NCI-H345 treated with DMSO at 0.1 percent for 48 hours (cell line): ENCODE data around the gene PCBD1.
A peak's percentile ranks its signal among the peaks of the same experiment; 100 is the strongest.
"Not testable (repeated sequence)": the region's sequence is repeated elsewhere in the genome, so short reads cannot be mapped to it uniquely, and the experiment has no call there.

Experiments
- DNase-seq: peaks from one replicate; lab custom pipeline; 2025; ENCODE audit not compliant: unreplicated experiment; lab: John Stamatoyannopoulos, UW

The PCBD1 gene

DNA sequence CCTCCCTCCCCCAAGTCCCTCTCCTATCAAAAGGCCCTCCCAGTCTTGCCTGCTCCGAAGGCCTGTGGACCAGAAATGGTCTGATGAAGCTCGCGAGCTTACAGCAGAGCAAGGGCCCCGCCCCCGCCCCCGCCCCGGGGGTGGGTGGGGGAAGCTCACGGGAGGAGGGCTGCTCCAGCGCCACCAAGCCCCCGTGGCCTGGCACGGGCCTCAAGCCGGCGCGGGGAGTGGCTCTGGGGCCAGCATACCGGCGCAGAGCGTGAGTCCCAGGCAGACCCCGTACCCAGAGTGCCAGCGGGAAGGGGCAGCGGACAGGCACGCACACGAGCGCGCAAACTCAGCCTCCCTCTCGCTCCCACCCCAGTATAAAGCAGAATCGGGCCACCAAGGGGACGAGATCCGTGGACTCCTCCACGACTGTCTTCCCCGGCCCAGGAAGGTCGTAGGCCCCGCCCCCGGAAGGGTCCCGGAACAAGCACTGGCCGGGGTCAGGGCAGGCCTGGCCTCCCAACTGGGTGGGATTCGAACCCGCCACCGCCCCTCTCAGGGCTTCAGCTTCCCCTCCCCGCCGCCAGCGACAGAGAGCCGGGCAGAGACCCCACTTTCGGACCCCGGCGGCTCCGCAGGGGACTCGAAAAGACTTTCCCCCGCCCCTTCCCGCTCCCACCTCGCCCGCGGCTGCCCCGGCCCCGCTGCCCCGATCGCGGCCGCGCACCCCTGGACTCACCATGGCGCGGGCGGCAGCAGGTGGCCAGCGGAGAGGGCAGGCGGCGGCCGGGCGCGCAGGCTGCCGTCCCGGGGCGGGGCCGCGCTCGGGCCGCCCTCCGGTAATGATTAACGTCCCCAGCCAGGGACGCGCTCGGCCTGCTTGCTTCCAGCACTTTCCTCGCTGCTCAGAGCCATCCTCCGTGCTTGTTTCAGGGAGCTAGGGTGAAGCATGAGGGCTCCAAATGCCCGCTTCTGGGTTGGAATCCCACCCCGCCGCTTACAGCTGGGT, at the start of gene PCBD1:
TSS of gene PCBD1 (minus strand) at position 762 of the 997 bp plus-strand sequence. CDS start at position 730, 32 bp downstream.
- DNase-seq = no peak

GRCh38 chr10:70937661-70938060, 49.3 kb upstream of the PCBD1 start:
- DNase-seq = no peak

- DNase-seq = no peak
These were observed 47.7 kb upstream of the PCBD1 start for GRCh38 chr10:70936111-70936510.

GRCh38 chr10:70935631-70936030, 47.3 kb upstream of the PCBD1 start:
- no peak for DNase-seq

DNA sequence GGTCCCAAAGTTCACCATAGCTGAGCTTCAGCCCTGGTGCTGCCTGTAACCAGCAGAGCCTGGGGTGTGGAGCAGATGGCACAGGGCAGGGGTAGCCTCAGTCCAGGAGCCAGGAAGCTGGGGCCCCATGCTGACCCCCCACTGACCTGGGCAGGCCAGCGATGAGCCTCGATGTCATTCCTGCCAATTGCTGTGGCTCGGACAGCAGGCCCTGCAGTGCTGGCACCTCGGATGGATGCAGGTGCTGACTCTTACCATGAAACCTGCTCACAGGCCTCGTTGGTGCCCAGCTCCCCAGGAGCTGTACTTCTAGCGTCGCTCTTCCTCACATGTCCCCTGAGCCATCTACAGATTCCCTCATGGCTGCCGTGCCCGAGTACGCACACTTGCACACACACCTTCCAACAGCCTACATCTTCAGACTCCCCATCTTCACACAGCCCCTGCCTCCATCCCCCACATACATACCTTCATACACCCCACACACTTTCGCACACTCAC, 46.8 kb upstream of the PCBD1 start:
- no peak for DNase-seq

- no peak for DNase-seq
These were observed 46.3 kb upstream of the PCBD1 start for GRCh38 chr10:70934701-70935100.

GRCh38 chr10:70932392-70933196, 44.2 kb upstream of the PCBD1 start:
- no peak for DNase-seq

DNA sequence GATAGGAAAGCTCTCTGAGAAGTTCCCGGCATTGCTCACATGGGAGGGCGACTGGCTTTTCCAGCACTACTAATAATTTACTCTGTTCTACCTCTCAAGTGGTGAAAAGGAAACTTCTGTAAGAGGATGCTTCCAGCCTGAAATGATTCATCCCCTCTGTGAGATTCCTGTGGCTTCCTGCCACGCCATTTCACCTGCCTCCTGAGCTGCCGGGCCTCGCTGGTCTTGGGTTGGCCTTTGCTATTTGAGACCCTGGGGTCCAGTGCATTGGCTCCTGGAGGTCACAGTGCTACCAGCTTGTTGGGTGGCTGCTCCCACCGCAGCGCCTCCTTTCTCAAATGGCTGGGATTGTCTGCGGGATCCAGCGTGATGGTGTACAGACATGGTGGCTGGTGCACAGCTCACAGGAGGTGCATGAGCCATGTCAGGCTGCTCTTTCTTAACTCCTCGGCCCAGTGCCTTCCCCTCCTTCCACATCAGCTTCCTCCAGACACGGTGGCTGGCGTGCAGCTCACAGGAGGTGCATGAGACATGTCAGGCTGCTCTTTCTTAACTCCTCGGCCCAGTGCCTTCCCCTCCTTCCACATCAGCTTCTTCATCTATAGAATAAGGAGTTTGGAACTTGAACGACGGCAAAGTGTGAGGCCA, 42.9 kb upstream of the PCBD1 start:
- no peak for DNase-seq

GRCh38 chr10:70930263-70931000, 42.1 kb upstream of the PCBD1 start:
- DNase-seq = no peak

- DNase-seq = no peak
These were observed 39.8 kb upstream of the PCBD1 start for GRCh38 chr10:70928140-70928539.

- no peak for DNase-seq
These were observed 39.0 kb upstream of the PCBD1 start for GRCh38 chr10:70927189-70927943.

- DNase-seq = no peak
These were observed 38.0 kb upstream of the PCBD1 start for GRCh38 chr10:70926226-70927000.

DNA sequence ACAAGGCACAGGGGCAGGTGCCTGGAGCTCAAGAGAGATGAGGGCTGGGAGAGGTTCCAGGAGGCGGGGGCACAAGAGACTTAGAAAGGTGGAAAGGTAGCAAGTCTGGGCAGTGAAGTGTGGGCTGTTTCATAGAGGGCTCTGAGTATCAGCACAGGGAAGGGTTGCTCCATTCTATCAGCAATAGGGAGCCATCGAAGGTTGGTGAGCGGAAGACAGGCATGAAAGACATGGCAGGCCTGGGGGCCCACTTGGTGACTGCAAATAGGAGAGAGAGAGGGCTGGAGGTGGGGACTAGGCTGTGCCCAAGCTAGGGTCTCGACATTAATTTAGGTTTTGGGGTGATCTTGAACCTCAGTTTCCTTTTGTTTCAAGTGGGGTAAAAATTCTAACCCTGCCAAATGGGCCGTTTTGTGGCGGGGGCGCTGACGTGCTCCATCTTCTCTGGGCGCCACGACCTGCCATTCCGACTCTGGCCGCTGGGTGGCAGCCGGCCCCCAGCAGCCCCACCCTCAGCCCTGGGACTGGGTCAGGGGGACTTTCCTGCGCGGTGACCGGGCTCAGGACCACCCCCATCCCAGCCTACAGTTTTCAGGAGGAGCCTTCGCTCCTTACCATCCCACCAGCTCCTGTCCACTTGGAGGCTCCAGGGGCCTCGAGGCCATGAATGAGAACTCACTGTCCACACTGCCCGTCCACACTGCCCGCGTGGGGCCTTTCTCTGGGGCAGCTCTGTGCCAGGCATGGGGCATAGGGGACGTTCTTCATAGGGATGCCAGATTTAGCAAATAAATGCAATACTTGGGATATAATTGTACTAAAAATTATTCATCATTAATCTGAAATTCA, 37.2 kb upstream of the PCBD1 start:
- no peak for DNase-seq

- no peak for DNase-seq
These were observed 35.3 kb upstream of the PCBD1 start for GRCh38 chr10:70923696-70924095.

DNA sequence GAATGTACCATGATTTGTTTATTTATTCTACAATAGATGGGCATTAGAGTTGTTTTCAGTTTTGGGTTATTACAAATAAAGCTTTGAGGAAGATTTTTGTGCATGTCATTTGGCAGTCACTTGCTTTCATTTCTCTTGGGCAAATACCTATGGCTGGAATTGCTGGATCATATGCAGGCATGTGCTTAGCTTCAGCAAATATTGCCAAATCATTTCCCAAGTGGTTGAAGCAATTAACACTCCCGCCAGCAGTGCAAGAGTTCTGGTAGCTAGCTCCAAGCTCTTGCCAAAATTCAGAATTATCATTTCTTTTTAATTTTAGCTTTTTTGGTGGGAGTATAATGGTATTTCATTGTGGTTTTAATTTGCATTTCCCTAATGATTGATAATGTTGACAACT, 32.9 kb upstream of the PCBD1 start:
- no peak for DNase-seq

DNA sequence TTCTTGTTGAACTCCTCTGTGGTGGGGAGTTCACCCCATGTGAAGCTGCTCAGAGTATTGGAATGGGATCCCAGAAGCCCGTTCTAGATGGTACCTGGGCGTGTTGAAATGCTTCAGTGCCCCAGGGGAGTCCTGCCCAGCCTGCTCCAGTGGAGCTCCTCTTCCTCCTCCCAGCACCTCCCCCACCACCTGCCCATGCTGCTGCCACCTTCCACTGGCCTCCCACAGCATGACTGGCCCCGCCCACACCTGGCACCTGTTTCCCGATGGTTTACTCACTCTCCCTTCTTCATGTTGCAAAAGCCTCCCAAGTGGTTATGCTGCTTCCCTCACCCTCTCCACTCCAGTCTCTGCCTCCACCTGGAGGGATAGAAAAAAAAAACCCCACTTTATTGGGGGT, 32.2 kb upstream of the PCBD1 start:
- DNase-seq = peak; percentile 7

DNA sequence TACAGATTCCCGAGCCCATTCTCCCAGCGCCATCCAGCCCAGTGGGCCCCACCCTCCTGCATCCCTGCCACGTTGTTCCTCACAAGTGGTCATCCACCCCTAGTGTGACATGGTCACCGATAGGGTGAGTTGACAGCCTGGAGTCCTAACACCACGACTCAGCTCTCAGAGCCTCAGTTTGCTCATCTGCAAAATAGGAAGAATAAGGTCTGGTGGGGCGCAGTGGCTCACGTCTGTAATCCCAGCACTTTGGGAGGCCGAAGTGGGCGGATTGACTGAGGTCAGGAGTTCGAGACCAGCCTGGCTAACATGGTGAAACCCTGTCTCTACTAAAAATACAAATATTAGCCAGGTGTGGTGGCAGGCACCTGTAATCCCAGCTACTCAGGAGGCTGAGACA, 31.5 kb upstream of the PCBD1 start:
- DNase-seq = not testable (repeated sequence)
